HG03354 (cell line): ENCODE measurements around the gene OSBPL9.
A peak's percentile ranks its signal among the peaks of the same experiment; 100 is the strongest.
"Not testable (repeated sequence)": the region's sequence is repeated elsewhere in the genome, so short reads cannot be mapped to it uniquely, and the experiment has no call there.

Experiments used
- ATAC-seq: cut with Tn5 transposase; IDR thresholded peaks from one replicate; pipeline ENCODE4 v1.9.1; 2021; ENCODE audit warnings: mild to moderate bottlenecking; ENCODE audit not compliant: unreplicated experiment, poor library complexity, severe bottlenecking

The OSBPL9 gene

DNA sequence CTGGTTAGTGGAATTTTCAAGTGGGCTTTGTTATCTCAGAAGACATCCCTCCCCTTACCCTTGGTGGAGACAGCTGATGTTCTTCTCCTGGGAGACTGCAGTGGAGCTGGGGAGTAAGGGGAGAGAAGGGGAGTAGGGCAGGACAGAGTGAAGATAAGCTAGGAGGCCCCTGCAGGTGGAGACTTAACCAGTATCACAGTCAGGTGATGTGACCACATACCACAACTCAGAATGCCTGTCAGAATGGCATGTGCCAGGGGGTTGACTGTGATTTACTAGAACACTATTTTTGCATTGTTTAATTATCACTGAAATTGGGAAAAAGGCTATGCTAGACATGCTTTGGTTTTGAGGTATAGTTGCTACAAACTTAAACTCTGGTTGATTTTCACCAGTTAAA, 137.1 kb downstream of the OSBPL9 start:
- ATAC-seq, result no peak

DNA sequence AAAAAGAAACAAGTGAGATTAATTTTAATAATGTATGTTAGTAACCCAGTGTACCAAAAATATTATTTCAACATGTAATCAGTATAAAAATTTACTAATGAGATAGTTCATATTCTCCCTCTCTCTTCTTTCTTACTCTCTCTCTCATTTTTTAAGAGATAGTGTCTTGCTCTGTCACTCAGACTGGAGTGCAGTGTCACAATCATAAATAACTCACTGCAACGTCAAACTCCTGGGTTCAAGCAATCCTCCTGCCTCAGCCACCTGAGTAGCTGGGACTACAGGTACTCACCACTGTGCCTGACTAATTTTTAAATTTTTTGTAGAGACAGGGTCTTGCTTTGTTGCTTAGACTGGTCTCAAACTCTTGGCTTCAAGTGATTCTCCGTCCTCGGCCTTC, 137.8 kb downstream of the OSBPL9 start:
- no peak for ATAC-seq

GRCh38 chr1:51755437-51755836, 138.5 kb downstream of the OSBPL9 start:
- ATAC-seq, result no peak

DNA sequence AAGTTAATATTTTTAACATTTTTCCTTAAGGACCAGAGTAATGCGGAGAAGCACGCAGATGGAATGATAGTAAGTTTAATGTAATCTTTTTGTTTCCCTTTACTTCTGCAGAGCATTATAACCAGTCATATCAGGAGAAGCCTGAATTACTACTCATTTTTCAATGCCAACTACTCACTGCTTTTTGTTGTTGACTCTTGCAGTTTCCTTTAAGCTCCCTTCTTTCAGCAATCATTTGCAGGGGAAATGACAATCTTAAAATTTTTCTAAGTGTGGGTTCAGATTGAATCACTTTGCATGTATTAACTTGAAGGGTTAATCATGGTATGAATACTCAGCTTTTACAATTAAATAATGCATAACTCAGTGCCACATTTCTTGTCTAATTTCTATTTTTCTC, 139.4 kb downstream of the OSBPL9 start:
- no peak for ATAC-seq

GRCh38 chr1:51758310-51758709, 141.4 kb downstream of the OSBPL9 start:
- ATAC-seq, result no peak

DNA sequence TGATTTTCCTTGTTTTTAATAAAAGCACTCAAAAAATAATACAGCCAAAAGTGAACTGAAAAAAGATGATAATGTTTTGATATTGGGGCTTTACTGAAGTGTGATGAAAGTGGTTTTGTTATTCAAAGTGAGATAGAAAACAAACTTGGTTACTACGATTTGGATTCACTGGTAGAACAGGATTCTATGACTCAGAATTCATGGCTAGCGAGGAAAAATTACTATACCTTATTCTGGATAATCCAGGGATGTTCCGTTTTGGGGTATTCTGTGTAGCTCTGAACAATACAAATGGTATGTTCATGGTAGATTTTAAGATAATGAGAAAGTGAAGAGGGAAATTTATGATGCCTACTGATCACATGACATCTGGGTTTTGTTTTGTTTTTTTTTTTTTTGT, 144.0 kb downstream of the OSBPL9 start:
- ATAC-seq, result no peak

- no peak for ATAC-seq
Measured at GRCh38 chr1:51761351-51761750, 144.5 kb downstream of the OSBPL9 start.

DNA sequence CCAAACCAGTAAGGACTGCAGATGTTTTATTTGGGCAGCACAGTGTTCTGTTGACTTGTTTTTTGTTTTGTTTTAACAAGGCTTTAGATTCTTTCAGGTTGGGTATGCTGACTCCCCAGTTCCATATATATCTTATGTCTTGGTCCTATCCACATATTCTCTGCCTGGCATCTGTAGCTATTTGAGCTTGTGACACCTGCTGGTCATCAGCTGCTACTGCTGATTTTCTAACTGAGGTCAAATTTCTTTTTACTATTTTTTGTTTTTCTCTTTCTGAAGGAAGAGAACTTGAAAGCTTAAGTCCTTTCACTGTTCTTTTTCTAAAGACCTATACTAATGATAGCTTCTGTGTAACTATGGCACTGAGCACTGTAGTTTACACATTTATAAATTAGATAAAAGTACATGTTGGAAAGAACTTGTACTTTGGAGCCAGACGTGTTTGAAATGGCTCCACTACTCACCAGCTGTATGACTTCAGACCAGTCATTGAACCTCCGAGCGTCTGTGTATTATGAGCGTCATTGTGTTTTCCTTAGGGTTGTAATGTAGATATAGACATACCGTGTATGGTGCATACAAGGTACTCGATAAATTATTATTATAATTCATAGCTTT, 152.2 kb downstream of the OSBPL9 start:
- peak; percentile 62 for ATAC-seq

DNA sequence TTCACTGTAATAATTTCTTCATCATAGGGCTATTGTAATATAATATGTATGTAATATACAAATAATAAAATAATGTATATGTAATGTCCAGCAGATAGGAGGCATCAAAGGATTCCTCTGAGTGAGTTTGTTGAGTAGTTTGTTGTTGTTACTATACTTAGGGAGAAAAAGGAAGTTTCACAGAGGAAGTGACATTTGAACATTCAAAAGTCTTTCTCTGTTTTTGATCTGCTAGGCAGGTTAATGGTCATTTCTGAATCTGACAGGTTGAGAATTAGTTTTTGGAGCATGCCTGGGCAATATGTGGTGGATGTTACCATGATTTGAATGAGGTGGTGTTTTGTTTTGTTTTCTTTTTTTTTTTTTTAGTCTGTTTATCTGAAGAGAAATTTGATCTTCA, 159.5 kb downstream of the OSBPL9 start:
- no peak for ATAC-seq

DNA sequence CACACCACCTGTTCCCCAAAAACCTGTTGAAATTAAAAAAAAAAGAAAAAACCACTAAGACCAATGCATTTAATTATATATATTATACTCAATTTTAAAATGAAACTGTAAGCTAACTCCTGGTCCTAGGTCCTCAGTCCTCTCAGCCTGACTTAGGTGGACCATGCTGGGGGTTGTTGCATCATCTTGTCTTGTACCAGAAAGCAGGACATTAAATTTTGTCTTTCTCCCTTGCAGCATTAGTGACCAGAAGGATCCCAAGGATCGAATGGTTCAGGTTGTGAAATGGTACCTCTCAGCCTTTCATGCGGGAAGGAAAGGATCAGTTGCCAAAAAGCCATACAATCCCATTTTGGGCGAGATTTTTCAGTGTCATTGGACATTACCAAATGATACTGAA, 164.0 kb downstream of the OSBPL9 start:
- no peak for ATAC-seq

DNA sequence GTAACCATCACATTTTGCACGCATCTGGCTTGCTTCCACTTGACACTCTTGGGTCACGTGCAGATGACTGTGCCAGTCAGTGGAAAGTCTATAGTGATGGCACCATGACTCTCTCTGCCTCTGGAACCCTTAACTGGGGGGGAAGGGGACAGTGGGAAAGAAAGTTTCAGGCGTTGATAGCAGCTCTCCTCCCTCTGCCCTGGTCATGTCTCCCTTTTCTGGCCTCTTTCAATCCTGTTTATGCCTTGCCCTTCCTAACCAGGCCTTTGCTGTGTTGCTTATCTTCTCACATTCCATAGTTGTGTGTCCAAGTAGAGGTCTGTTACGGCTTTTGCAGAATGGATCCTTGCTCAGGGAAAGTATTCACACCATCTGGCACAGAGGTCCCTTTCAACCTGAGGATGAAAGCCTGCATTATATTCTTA, 168.1 kb downstream of the OSBPL9 start:
- no peak for ATAC-seq

GRCh38 chr1:51788938-51789337, 172.0 kb downstream of the OSBPL9 start:
- no peak for ATAC-seq

- ATAC-seq, result no peak
Measured at GRCh38 chr1:51789342-51789741, 172.4 kb downstream of the OSBPL9 start.

GRCh38 chr1:51790385-51790784, 173.5 kb downstream of the OSBPL9 start:
- no peak for ATAC-seq

- ATAC-seq, result no peak
Measured at GRCh38 chr1:51791888-51792287, 175.0 kb downstream of the OSBPL9 start.

DNA sequence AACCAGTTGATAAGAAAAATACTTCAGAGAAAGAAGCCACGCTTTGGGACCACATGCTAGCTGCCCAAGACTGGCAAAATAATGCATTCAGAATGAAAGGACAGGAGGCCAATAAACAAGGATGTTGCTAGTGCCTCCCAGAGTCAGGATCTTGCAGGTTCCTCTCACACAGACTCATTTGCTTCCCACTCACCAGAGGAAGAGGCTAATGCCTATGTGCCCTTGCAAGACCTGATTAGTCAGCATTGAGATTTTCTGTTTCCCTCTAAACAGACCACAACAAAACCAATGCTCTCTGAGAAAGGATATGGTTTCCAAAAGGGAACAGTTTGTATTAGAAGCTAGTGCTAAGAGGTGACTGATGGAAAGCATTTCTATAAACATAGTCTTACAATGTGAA, 176.0 kb downstream of the OSBPL9 start:
- no peak for ATAC-seq

GRCh38 chr1:51794260-51794659, 177.4 kb downstream of the OSBPL9 start:
- ATAC-seq, result no peak

DNA sequence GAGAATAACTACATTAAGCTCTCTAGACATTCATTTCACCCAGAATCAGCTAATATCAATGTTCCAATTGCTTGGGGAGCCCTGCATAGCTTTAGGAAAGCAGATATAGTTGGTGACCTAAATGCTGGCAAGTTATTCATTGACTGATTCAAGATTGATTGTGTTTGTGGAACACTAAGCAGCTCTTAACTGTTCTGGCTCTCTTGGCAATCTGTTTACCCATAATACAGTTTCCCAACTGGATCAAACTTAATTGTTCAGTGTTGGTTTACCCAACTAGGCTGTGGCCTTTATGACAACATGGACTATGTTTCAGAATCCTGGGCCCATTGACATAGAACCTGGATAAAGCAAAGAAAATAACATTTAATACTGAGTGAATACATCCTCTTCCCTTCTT, 178.0 kb downstream of the OSBPL9 start:
- ATAC-seq, result no peak

DNA sequence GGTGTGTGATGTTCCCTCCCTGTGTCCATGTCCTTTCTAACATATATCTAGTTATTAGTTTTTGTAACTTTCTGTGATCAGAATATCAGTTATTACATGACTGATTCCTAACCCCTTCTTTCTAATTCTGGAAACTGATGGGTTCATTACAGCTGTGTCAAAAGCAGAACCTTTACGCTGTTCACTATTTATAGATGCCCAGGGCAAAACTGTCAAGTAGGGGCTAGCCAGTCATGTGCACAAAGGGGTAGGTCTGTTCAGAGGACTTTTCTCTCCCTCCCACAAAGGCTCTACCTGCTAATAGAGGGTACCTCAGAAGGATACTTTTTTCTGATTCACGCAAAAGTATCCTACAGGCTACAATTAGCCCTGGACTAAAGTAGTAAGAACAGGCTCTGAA, 182.5 kb downstream of the OSBPL9 start:
- ATAC-seq, result no peak

DNA sequence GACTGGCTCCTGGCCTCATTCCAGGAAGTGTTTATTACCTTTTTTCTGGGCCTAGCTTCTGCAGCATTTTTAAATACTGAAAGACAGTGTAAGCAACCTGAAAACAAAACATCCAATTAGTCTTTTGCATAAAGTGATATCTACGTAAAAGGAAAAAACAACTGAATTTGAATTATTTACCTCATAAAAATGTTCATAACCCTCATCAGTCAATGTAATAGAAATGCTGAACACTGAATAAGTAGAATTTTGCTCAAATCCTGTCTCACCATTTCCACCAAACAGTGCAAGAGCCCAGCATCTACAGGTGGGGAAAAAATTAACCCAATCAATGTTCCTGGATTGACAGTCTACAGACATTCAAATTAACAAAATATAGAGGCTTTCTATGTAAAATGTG, 197.6 kb downstream of the OSBPL9 start:
- ATAC-seq, result no peak

- ATAC-seq, result no peak
Measured at GRCh38 chr1:51818487-51818886, 201.6 kb downstream of the OSBPL9 start.

DNA sequence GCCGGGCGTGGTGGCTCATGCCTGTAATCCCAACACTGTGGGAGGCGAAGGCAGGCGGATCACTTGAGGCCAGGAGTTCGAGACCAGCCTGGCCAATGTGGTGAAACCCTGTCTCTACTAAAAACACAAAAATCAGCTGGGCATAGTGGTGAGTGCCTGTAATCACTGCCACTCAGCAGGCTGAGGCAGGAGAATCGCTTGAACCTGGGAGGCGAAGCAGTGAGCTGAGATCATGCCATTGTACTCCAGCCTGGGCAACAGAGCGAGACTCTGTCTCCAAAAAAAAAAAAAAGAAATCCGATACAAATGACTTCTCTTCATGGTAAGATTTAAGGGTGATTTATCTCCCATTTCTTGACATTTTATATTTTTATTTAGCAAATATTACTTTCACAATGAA, 202.1 kb downstream of the OSBPL9 start:
- not testable (repeated sequence) for ATAC-seq
